ENCODE data around the gene CCBE1. TPM values are rescaled to one million over a fixed set of nuclear protein-coding genes. Genes with fewer than 3 reads are reported as not detected.

Gene CCBE1
- polyA plus RNA-seq, 1 donor from 2014 or later = 0.19 TPM

GRCh38 chr18:59646963-59647307 is 50.3 kb downstream of the CCBE1 start:
- Histone ChIP-seq H3K9me3 (ENCODE audit: low read length) (no peaks in the 10 kb centered on the region), H4K20me1 (ENCODE audit: insufficient read depth) (no peaks in the 10 kb centered on the region), H3F3A (ENCODE audit: insufficient read depth, low read length, poor library complexity, severe bottlenecking) (no peaks in the 10 kb centered on the region), H3K9me2 (ENCODE audit: insufficient read depth, low read length) (no peaks in the 10 kb centered on the region), H3K4me2 (ENCODE audit: low read length) (no peak overlapping the region), H3K4me3 (ENCODE audit: low read length) (no peak overlapping the region), H3K79me2 (replicated peaks; ENCODE audit: insufficient read depth, low read length) (no peaks in the 10 kb centered on the region), H2AFZ (ENCODE audit: low read depth, low read length) (no peak overlapping the region), H3K9ac (ENCODE audit: low read length) (no peak overlapping the region), H3K27ac (ENCODE audit: low read length) (no peak overlapping the region), H3K36me3 (ENCODE audit: insufficient read depth, low read length) (no peaks in the 10 kb centered on the region), H3K27me3 (ENCODE audit: insufficient read depth, low read depth, low read length) (no peaks in the 10 kb centered on the region)
- no peak for TF ChIP-seq EZH2 (IDR thresholded peaks at IDR 0.05; ENCODE audit: borderline replicate concordance, insufficient read depth, low read length, poor library complexity, severe bottlenecking)
- TF ChIP-seq POLR2AphosphoS5 (IDR thresholded peaks at IDR 0.05) = no peak
- TF ChIP-seq MXI1 (conservative IDR thresholded peaks at IDR 0.05; ENCODE audit: poor library complexity, severe bottlenecking) = no peak
- no peak for TF ChIP-seq CTCF (IDR thresholded peaks at IDR 0.05; ENCODE audit: poor library complexity, severe bottlenecking)
- TF ChIP-seq TAF1 (IDR thresholded peaks at IDR 0.05; ENCODE audit: low read depth) = no peak
- no peak for TF ChIP-seq RAD21 (conservative IDR thresholded peaks at IDR 0.05)
- no peak for TF ChIP-seq SMC3 (conservative IDR thresholded peaks at IDR 0.05; ENCODE audit: poor library complexity)
- TF ChIP-seq EP300 (conservative IDR thresholded peaks at IDR 0.05; ENCODE audit: poor library complexity, severe bottlenecking) = no peak
- TF ChIP-seq REST (IDR thresholded peaks at IDR 0.05; ENCODE audit: borderline replicate concordance) = no peak

GRCh38 chr18:59646228-59646962 is 50.8 kb downstream of the CCBE1 start:
- no peaks in the 10 kb centered on the region for H3K9me3 ChIP-seq (ENCODE audit: low read length)
- TF ChIP-seq EZH2 (IDR thresholded peaks at IDR 0.05; ENCODE audit: borderline replicate concordance, insufficient read depth, low read length, poor library complexity, severe bottlenecking) (no peak), POLR2AphosphoS5 (IDR thresholded peaks at IDR 0.05) (no peak), CTCF (IDR thresholded peaks at IDR 0.05; ENCODE audit: poor library complexity, severe bottlenecking) (no peak), REST (IDR thresholded peaks at IDR 0.05; ENCODE audit: borderline replicate concordance) (no peak), TAF1 (IDR thresholded peaks at IDR 0.05; ENCODE audit: low read depth) (no peak), EP300 (conservative IDR thresholded peaks at IDR 0.05; ENCODE audit: poor library complexity, severe bottlenecking) (no peak), SMC3 (conservative IDR thresholded peaks at IDR 0.05; ENCODE audit: poor library complexity) (no peak), MXI1 (conservative IDR thresholded peaks at IDR 0.05; ENCODE audit: poor library complexity, severe bottlenecking) (no peak), RAD21 (conservative IDR thresholded peaks at IDR 0.05) (no peak)
- no peaks in the 10 kb centered on the region for H3K36me3 ChIP-seq (ENCODE audit: insufficient read depth, low read length)
- no peak overlapping the region for H3K4me3 ChIP-seq (ENCODE audit: low read length)
- H3K27ac ChIP-seq (ENCODE audit: low read length) = no peak overlapping the region
- no peak overlapping the region for H3K9ac ChIP-seq (ENCODE audit: low read length)
- H3K4me2 ChIP-seq (ENCODE audit: low read length) = no peak overlapping the region
- no peaks in the 10 kb centered on the region for H3K79me2 ChIP-seq (replicated peaks; ENCODE audit: insufficient read depth, low read length)
- H2AFZ ChIP-seq (ENCODE audit: low read depth, low read length) = no peak overlapping the region
- no peaks in the 10 kb centered on the region for H3K27me3 ChIP-seq (ENCODE audit: insufficient read depth, low read depth, low read length)
- no peaks in the 10 kb centered on the region for H3F3A ChIP-seq (ENCODE audit: insufficient read depth, low read length, poor library complexity, severe bottlenecking)
- H3K9me2 ChIP-seq (ENCODE audit: insufficient read depth, low read length) = no peaks in the 10 kb centered on the region
- H4K20me1 ChIP-seq (ENCODE audit: insufficient read depth) = no peaks in the 10 kb centered on the region
